SK-N-SH treated with all-trans-retinoic acid at 6 μM for 48 hours (cell line): ENCODE measurements around the gene MID1.

ENCODE experiments used
- ESRRG ChIP-seq: fragments of 250-450 bp; sonication (Bioruptor Pico); IDR thresholded peaks from 2 replicates; pipeline ENCODE4 v1.6.1; 2021; ENCODE audit warnings: mild to moderate bottlenecking
- TF ChIP-seq, protein P1 (sequence below): fragments of 250-450 bp; sonication (Bioruptor Pico); IDR thresholded peaks from 2 replicates; pipeline ENCODE4 v1.5.1; 2020; ENCODE audit warnings: low read depth, mild to moderate bottlenecking, moderate library complexity

DNA sequence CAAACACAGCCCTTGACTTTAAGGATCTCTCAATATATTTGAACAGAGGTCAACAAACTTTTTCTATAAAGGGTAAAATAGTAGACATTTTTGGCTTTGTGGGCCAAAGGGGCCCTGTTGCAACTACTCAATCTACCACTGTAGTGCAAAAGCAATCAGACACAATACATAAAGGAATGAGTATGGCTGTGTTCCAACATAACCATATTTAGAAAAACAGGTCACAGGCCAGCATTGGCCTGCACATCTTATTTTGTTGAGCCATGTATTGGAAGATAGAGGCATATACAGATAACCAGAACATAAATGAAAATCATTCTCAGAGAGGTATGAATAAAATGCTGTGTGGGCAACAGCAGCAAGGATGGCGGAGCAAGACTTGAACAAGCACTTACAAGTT, 49.8 kb downstream of the MID1 start:
- no peak for TF ChIP-seq ESRRG (CRISPR knock-in tag)
- TF ChIP-seq, protein P1, sequence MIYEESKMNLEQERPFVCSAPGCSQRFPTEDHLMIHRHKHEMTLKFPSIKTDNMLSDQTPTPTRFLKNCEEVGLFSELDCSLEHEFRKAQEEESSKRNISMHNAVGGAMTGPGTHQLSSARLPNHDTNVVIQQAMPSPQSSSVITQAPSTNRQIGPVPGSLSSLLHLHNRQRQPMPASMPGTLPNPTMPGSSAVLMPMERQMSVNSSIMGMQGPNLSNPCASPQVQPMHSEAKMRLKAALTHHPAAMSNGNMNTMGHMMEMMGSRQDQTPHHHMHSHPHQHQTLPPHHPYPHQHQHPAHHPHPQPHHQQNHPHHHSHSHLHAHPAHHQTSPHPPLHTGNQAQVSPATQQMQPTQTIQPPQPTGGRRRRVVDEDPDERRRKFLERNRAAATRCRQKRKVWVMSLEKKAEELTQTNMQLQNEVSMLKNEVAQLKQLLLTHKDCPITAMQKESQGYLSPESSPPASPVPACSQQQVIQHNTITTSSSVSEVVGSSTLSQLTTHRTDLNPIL = no peak
